HG02759 (cell line): ENCODE measurements around the gene HDAC6.
"Not testable (repeated sequence)": the region's sequence is repeated elsewhere in the genome, so short reads cannot be mapped to it uniquely, and the experiment has no call there.

Source experiments
- ATAC-seq: cut with Tn5 transposase; IDR thresholded peaks from one replicate; pipeline ENCODE4 v1.9.1; 2021; ENCODE audit warnings: mild to moderate bottlenecking, moderate library complexity; ENCODE audit not compliant: unreplicated experiment

HDAC6 gene

DNA sequence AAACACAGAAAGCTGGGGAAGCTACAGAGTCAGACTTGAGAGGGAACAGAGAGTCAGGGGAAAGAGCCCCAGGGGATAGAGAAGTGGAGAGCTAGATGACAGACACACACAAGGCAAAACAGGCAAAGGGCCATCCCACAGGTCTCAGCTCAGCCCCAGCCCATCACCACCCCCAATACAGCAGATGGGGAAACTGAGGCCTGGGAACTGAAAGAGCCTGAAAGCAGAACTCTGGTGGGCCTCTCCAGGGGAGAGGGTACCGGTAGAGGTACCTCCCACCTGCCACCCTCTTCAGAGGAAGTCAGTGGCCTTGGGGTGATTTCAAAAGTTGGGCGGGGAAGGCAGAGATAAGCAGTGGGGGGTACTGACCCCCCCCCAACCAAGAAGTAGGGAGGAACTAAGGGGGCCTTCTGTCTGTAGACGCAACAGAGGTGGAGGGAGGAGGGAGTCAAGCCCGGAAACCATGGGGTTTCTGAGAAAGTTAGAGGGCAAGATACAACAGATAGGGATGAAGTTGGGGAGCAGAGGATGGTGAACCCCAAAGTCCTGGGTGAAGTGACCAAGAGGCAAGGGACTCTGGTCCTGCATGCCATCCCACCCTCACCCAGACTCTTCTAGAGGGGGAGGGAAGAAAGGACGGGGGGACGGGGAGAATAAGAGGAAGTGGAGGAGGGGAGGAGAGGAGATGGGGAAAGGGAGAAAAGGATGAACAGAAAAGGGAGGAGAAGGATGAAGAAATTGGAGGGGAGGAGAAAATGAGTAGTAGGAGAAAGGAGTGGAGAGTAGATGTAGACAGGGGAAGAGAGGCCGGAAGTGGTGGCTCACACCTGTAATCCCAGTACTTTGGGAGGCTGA, 12.3 kb upstream of the HDAC6 start:
- no peak for ATAC-seq

GRCh38 chrX:48790477-48790876, 11.4 kb upstream of the HDAC6 start:
- no peak for ATAC-seq

GRCh38 chrX:48791063-48791820, 10.6 kb upstream of the HDAC6 start:
- no peak for ATAC-seq

GRCh38 chrX:48792219-48792618, 9.6 kb upstream of the HDAC6 start:
- no peak for ATAC-seq

DNA sequence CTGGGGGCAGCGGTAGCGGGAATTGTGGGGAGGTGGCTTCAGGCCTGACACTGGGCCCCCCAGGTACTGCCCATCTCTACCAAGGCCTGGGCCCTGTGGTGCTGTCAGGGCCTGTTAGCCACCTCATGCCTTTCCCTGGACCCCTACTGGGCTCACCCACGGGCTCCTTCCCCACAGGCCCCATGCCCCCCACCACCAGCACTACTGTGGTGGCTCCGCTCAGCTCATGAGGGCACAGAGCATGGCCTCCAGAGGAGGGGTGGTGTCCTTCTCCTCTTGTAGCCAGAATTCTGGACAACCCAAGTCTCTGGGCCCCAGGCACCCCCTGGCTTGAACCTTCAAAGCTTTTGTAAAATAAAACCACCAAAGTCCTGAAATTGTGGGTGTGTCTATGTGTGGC, 7.9 kb upstream of the HDAC6 start:
- ATAC-seq, result no peak

GRCh38 chrX:48794340-48794910, 7.4 kb upstream of the HDAC6 start:
- no peak for ATAC-seq

DNA sequence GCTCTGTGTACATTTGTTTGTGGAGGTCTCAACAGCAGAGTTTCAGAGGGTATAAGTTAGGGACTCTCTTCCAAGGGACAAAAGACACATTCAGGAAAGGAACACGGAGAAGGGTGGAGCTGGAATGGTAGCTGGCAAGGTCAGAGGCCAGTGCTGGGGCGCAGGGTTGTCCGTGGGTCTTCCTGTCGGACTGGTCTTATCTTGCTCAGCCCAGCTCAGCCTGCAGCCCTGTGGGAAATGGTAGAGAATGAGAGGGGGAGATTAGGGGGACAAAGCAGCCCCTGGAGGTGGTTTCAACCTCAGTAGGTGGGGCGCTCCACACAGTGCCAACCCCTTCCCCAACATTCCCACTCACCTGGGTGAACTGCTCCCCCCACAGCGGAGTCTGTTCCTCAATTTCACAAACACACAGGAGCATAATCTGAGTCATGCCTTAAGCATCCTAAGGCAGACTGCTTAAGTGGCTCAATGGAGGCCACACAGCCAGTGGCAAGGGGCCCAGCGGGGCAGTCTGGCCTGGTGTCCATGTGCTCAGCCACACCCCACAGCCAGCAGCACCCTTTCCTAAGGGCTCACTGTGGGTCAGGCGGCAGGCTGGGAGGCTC, 6.9 kb upstream of the HDAC6 start:
- ATAC-seq, result no peak

DNA sequence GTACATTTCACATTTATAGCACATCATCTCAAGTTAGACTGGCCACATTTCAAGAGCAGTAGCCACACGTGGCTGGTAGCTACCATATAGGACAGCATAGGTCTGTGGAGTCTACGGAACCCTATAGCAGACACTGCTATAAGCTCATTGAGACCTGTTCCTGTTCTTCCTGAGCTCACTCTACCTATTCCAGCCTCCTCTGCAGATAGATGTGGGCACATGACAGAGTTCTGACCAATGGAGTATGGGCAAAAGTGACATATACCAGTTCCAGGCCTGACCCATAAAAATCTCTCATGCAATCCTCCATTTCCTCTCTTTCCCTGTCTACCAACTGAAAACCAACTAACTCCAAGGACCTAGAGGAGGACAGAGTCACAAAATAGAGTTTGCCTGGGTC, 3.5 kb upstream of the HDAC6 start:
- no peak for ATAC-seq

GRCh38 chrX:48800574-48801279, 1.1 kb upstream of the HDAC6 start:
- ATAC-seq, result no peak

GRCh38 chrX:48802089-48802904, 430 bp downstream of the HDAC6 start:
- ATAC-seq, result peak; percentile 46

DNA sequence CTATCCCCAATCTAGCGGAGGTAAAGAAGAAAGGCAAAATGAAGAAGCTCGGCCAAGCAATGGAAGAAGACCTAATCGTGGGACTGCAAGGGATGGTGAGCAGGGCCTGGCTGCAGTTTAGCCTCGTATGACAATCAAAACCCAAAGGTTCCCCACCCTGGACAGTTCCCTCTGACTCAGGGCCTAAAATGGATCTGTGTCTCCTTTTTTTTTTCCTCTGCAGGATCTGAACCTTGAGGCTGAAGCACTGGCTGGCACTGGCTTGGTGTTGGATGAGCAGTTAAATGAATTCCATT, 986 bp downstream of the HDAC6 start:
- ATAC-seq, result no peak

DNA sequence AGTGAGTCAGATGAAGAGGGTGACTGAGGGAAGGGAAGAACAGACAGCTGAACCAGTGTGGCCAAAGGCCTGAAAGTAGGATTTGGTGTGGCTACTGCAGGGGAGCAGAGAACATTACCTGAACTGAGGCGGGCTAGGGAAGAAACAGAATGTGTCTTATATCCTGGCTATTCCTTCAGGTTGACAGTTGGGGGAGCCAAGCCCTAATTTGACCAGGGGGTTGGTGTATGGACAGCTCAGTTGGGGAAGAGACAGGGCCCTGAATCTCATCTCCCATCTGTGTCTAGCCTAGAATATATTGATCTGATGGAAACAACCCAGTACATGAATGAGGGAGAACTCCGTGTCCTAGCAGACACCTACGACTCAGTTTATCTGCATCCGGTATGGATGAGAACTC, 4.2 kb downstream of the HDAC6 start:
- ATAC-seq, result no peak

GRCh38 chrX:48813644-48814043, 11.8 kb downstream of the HDAC6 start:
- no peak for ATAC-seq

GRCh38 chrX:48814722-48815121, 12.9 kb downstream of the HDAC6 start:
- ATAC-seq, result no peak

GRCh38 chrX:48815266-48815665, 13.4 kb downstream of the HDAC6 start:
- ATAC-seq, result no peak

- no peak for ATAC-seq
Measured at GRCh38 chrX:48816014-48816810, 14.3 kb downstream of the HDAC6 start.

- no peak for ATAC-seq
Measured at GRCh38 chrX:48818098-48818497, 16.2 kb downstream of the HDAC6 start.

GRCh38 chrX:48818866-48819265, 17.0 kb downstream of the HDAC6 start:
- ATAC-seq, result no peak

GRCh38 chrX:48819394-48819793, 17.5 kb downstream of the HDAC6 start:
- not testable (repeated sequence) for ATAC-seq
